CMK (cell line): ENCODE data around the gene ZIC3.
"Not testable (repeated sequence)": the region's sequence is repeated elsewhere in the genome, so short reads cannot be mapped to it uniquely, and the experiment has no call there.

Experiments used
- DNase-seq: peaks from one replicate; pipeline ENCODE4 v3.0.0-alpha.2; 2010; ENCODE audit warnings: low read depth

The ZIC3 gene

DNA sequence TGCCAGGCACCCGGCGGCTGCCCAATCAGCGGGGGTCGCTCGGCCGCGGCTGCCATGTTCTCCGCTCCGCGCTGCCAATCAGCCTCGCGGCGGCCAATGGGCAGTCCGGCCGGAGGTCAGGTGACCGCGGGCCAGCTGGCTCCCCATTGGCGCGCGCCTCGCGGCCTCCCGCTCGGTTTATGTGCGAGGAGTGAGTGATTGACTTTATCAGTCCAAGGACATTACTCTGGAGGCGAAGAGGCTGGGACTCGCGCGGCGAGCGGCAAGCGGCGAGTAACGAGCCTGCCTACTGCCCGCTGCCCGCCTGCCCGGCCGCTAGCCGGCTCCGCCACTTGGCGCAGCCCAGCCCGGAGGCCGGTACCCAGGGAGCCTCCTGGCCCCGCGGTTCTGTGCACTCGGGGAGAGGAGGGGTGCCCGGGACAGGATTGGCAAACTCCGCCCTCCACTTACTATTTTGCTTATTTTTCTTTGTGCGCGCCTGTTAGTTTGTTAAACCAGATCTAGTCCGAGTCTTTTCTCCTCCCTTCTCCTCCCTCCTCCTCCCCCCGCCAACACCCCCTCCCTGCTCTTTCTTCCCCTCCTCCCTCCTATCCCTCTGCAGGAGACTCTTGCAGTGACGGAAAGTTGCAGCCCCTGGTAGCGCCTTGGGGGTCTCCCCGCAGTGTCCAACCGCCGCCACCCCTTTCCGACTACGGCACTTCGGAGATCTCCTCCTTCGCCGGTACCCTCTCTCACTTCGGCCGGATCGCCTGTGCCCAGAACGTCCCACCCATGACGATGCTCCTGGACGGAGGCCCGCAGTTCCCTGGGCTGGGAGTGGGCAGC is at the start of gene ZIC3:
TSS of gene ZIC3 (plus strand) at position 207 of the 825 bp plus-strand sequence. CDS start at position 772, 565 bp downstream.
- DNase-seq, result no peak

DNA sequence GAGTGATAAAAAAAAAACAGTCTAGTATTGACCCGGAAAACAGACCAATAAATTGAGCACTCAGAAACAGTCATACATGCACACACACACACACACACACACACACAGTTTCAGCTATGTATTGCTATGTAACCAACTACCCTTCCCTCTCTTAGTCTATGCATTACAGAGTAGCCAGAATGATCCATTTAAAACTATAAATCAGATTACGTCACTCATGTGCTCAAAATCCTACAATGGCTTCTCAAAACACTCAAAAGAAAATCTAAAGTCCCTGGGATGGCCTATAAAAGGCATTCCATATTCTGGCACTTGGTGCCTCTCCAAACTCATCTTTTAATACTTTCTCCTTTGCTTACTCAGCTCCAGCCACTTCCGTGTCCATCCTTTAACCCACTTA is 46.5 kb upstream of the ZIC3 start:
- no peak for DNase-seq

DNA sequence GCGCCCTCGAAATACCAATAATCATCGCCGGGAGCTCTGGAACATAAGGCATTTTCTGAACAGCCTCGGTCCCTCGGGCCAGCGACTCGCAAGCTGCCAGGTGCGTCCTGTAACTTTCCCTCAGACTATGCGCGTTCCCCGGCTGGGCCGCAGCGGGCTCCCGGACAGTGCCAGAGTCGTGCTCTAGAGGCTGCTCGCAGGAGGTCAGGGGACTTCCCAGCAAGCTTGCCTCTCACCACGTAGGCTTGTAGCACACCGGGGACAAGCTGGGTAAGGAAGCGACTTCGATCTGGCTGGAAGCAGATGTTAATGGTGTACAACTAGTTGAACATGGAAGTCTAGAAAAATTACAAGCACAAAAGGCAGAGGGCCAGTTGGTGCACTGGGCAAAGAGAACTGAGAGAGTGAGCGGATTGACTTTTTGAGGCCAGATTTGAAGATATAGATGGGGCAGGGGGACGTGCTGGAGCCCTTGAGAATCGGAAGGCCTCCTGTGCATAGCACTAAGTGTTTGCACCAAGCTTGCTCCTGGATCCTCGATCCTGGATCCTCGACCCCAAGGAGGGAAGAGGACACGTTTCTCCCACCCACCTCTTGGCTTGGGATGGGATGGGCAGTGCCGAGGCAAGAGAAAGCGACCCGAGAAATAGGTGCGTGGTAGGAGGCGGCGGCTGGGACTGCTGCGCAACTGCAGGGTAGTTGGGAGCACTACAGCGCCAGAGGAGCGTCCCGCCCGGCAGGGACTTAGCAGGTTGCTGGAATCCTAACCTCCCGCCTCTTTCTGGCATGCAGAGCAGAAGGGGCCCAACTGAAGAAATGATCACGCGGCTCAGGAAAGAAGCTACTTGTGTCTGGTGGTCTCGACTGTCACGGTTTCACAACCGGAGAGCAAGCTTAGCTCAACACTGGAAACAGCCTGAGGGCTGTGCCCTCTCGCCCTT is 19.9 kb upstream of the ZIC3 start:
- DNase-seq, result no peak

DNA sequence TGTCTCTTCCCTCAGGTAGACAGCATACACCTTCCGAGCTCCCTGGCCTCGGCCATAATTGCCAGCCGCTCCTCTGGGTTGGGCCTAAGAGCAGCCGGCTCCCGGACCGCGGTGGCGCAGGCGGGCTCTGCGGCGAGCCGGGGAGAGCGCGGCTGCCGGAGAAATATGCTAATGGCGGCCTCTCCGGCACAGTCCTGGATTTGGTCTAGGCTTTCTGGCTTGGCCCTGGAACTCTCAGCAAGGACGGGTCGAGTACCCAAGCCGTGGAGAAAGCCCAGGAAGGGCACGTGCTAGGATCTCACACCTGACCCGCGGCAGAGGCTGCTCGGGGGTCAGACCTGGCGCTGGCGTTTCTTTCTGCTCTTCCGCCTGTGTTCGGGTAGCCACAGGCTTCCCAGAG is 18.6 kb upstream of the ZIC3 start:
- DNase-seq, result no peak

DNA sequence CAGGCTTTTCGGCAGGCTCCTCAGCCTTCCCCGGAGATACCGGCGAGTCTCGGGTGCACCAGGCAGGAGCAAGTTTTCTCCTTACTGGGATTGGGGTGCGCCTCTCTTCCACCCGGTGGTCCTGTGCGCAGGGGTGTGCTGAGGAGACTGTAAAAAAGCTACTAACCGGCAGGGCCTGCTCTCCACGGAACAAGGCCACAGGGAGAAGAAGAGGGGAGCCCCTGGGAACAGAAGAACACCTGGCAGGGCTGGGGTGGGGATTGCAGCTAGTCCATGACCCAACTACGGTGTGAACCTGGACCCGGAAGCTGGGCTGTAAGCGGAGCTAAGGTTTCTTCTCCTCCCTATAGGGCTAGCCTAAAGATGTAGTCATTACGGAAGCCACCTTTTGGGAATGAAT is 17.7 kb upstream of the ZIC3 start:
- no peak for DNase-seq

DNA sequence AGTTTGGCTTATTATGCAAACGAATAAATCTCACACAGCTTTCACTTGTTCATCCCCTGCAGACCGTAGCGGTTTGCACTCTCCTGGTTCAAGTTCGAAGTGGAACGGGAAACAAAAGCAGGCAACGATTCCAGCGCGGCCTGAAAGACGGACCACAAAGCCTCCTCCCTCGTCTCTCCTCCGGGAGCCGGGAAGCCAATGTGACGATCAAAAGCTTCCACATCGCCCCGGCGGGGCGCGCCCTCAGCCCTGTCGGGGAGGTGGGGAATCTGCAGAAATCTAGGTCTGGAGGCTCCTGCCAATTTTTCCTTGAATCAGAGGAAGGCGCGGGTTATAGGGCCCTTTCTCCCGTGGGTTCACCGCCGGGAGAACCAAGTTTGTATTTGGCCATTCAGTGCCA is 16.9 kb upstream of the ZIC3 start:
- DNase-seq, result no peak

DNA sequence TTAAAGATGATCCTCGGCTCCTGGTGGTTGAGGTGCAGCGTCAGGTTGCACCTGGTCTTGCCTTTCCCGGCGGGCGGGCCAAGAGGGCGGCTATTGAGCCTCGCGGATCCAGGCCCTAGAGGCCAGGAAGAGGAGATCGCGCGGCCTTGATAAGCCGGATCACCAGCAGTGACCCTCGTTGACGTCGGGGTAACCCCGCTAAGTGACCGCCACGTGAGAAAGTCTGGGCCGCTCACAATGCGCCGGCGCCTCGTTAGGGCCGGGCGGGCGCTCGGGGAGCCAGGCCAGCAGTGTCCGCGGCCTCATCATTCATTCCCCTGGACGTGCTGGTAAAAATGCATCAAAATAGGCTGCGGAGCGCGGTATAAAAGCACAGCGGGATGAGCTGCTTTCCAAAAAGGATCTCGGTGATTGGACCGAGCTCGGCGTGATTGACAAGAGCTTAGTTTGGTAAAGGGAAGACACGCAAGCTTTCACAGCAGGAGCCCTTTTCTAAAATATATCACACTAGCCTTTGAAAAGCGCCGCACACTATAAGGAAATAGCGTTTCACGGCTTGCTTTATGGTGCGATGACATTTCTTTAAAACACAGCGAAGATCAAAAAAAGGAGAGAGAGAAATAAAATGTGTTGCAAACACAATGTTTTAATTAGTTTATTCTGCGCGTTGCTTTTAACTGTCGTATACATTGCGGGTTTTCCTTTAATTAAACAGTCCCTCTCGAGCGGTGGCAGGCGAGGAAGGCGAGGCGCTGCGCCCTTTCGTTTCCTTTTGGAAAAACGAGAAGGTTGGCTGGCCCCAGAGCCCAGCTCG is 15.9 kb upstream of the ZIC3 start:
- no peak for DNase-seq

DNA sequence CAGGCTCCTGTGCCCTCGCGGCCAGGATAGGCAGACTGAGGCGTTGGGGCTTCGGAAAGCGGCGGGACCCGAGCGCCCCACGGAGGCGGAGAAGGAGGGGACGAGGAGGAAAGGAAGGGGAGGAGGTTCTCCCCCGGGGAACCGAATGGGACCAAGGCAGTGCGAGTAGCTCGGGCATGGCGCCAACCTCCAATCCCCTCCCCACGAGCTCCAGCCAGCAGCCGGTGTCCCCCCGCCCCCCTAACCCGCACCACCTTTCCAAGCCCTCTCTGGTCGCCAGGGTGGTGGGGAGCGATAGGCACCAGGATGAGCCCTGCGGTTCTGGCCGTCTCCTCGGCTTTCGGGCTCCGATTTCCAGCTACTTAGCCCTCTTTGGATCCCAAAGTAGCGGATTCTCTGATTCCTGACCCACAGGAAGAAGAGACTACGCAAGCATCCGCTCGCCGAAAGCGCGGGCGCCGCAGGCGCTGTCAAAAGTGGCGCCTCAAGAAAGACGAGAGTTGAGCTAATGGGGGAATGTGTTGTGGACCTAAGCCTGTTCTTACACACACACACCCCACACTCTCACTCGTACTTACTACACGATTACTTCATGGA is 15.2 kb upstream of the ZIC3 start:
- no peak for DNase-seq

DNA sequence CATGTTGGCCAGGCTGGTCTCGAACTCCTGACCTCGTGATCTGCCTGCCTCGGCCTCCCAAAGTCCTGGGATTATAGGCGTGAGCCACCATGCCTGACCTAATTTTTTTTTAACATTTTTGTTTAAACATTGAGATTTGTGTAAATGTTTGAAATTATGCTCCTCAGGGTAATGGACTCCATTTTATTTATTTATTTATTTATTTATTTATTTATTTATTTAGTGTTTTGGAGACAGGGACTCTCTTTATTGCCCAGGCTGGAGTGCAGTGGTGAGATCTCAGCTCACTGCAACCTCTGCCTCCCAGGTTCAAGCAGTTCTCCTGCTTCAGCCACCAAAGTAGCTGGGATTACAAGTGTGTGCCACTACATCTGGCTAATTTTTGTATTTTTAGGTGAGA is 13.8 kb upstream of the ZIC3 start:
- DNase-seq, result not testable (repeated sequence)

DNA sequence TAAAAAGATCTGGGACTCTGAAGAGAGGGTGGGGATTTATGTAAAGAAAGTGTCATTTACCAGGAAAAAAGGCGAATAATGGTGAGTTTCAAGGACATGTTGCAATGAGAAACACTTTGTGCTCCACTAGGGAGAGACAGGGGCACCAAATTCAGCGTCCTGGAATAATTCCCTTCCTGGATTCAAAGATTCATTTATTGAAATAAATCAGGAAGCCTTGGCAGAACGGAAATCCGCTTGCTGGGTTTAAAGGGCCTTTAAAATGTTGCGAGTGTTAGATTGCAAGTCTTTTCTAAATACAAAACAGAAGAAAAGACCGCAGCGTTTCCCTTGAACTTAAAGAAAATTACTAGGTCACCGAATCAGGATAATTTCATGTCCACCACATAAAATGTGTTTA is 3.8 kb upstream of the ZIC3 start:
- DNase-seq, result no peak

DNA sequence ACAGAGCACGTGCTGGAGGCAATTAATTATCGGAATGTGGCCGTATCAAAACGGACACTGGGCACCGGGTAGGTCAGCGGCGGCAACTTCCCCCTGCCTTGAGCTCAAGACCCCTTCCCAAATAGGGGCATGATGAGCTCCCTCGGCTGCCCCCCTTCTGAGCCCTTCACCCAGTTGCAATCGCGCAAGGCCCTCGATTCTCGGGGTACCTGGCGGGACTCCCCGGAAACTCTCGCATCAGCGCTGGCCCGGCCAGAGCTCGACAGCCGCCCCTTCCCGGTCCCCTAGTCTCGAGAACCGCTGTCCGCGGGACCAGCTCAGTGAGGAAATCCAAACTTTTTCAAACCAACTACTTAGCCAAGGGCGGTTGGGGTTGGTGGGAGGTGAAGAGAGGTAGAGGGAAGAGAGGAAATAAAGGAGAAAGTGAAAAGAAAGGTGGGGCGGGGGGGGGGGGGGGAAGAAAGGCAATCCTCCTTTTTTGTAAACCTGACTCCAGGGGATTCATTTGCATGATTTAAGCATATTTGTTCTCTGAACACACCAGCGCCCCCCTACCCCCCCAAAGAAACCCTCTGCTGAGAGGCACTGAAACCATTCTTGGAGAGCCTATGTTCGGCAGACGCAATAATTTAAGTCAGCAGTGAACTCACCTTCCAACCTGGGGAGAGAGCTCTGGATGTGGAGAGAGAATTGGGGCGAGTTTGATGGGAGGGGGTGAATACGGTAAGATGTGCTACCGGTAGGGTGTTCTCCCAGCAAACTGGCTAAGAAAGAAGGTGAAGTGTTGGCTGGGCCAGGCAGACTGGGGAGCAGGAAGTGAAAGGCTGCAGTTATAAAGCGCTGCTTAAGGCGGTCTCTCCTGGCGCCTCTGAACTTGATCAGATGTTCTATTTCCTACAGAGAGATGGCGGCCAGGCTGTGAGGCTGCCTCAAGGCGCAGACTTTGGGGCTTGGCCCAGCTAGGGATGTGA is 2.0 kb upstream of the ZIC3 start:
- DNase-seq, result no peak

DNA sequence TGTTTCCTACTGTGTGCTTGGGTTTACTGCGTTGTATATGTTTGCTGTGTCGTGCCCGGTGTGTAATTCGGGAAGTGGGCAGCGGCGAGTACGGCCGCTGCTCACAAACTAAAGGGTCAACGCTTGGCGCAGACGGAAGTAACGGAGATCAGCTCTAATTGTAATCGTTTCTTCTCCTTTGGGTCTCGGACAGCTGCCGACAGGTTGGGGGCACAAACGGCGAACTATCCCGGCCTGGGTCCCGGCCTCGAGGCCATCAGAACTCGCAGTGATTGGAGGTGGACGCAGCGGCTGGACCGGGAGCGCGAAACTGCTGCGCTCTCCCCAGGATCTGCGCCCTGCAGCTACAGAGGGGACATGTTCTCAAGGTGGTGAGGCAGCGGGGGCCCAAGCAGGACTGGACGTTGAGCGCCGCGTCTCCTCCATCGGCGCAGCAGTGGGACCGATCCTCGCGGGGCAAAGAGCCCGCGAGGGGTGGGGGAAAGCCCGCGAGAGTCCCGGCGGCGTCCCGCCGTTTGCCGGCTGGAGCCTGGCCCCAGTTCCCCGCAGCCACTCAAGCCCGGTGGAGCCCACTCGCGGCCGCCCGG is 516 bp upstream of the ZIC3 start:
- no peak for DNase-seq

DNA sequence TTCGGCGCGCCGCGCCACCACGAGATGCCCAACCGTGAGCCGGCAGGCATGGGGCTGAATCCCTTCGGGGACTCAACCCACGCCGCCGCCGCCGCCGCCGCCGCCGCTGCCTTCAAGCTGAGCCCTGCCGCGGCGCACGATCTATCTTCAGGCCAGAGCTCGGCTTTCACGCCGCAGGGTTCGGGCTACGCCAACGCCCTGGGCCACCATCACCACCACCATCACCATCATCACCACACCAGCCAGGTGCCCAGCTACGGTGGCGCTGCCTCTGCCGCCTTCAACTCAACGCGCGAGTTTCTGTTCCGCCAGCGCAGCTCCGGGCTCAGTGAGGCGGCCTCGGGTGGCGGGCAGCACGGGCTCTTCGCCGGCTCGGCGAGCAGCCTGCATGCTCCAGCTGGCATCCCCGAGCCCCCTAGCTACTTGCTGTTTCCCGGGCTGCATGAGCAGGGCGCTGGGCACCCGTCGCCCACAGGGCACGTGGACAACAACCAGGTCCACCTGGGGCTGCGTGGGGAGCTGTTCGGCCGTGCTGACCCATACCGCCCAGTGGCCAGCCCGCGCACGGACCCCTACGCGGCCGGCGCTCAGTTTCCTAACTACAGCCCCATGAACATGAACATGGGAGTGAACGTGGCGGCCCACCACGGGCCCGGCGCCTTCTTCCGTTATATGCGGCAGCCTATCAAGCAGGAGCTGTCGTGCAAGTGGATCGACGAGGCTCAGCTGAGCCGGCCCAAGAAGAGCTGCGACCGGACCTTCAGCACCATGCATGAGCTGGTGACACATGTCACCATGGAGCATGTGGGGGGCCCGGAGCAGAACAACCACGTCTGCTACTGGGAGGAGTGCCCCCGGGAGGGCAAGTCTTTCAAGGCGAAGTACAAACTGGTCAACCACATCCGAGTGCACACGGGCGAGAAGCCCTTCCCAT is 1.1 kb downstream of the ZIC3 start:
- DNase-seq, result no peak

DNA sequence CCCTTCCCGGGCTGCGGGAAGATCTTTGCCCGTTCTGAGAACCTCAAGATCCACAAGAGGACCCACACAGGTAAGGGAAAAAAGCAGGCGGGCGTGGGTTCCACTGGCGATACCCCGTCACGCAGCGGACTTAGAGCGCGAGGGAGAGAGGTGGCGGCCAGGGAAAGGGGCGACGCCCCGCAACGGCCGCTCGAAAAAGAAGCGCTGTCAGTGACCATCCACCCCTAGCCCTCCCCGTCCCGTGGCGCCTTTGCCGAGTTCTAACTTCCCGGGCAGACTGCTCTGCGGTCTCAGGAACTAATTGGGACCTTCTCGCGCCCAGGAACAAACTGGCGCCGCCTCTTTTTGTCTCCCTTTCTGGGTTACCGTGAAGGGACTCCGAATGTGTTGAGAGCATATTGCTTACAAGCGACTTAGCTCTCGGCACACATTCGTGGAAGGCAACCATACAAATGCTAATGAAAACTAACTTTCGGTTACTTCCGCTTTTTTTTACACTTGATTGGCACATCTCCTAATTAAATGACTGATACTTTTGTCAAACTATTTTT is 1.8 kb downstream of the ZIC3 start:
- no peak for DNase-seq

DNA sequence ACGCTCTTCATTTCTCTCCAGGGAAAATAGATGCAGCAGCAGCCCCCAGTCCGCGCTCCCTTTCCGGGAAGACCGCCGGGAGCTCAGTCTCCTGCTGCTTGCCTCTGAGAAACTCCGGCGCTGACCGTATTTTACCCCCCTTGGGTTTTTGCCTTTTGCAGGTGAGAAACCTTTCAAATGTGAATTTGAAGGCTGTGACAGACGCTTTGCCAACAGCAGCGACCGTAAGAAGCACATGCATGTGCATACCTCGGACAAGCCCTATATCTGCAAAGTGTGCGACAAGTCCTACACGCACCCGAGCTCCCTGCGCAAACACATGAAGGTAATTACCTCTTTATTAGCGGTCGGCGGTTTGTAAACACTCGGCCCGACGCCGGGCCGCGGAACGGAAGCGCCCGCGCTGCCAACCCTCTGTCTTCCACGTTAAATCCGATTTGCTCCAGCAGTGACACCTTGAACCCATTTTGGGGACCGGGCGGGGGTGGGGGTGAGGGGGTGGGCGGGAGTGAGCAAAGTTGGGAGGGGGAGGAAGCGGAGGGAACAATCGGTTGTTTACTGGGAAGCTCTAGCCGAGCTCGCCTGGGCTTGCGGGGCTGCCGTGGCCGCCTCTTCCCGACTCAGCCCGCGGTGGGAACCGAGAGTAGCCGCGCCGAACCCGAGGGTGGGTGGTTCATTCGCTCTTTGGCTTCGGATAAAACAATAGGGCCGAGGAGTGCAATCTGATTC is 3.0 kb downstream of the ZIC3 start:
- no peak for DNase-seq

DNA sequence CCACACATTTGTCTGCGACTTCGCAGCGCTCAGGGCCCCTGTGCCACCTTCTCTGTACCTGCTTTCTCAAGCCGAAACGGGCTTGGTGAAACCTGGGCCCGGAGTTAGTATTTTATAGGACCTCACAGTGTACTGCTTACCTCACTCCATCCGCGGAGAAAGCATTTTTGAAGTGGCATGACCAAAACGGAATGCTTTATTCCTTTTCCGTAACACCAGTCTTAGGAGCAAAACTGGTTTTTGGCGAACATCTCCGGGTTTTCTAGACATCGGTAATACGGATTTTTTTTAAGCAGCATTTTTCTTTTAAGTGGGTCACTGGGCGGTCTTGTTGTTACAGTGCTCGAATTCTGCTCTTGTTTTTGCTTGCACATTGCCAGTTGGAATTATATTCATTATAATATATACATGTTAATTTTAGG is 3.6 kb downstream of the ZIC3 start:
- no peak for DNase-seq

DNA sequence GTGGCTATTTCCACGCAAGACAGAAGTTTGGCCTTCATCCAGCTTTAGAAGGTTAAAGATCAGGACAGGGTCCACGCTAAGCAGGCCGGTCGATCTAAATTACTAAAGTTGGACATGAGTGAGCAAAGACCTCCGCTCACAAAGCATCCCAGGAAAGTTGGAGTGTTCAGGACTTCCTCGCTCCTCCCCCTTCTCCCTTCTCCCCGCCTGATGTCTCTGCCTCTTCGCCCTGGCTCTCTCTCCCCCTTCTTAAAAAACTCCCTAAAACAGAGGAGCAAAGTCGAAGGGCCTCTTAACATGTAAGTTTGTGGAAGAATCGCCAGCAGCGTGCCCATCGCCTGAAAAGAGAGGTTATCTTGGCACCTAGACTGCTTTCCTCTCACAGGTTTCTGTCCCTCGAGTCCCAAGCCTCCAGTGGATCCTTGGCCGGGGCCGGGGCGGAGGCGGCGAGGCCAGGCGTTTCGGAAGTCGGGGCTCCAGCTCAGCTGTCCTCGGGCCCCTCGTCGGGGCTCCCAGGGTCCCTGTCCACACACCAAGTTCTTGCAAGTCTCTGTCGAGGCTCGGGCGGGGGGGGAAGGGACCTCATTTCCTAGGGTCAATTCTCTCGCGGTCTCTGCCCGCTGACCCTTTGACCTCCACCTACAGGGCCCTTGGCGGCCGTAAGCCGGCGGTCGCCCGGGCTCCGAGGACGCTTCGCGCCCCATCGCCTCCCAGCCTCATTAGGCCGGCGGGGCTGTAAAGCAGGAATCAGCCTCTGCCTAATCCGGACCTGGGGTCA is 7.6 kb downstream of the ZIC3 start:
- DNase-seq, result no peak
